HG03039 (cell line): Measurements from ENCODE around the gene ZSCAN25.
"Not testable (repeated sequence)": the region's sequence is repeated elsewhere in the genome, so short reads cannot be mapped to it uniquely, and the experiment has no call there.

Experiments used
- ATAC-seq: cut with Tn5 transposase; IDR thresholded peaks from one replicate; pipeline ENCODE4 v1.9.1; 2021; ENCODE audit warnings: mild to moderate bottlenecking, moderate library complexity; ENCODE audit not compliant: unreplicated experiment

ZSCAN25 gene

DNA sequence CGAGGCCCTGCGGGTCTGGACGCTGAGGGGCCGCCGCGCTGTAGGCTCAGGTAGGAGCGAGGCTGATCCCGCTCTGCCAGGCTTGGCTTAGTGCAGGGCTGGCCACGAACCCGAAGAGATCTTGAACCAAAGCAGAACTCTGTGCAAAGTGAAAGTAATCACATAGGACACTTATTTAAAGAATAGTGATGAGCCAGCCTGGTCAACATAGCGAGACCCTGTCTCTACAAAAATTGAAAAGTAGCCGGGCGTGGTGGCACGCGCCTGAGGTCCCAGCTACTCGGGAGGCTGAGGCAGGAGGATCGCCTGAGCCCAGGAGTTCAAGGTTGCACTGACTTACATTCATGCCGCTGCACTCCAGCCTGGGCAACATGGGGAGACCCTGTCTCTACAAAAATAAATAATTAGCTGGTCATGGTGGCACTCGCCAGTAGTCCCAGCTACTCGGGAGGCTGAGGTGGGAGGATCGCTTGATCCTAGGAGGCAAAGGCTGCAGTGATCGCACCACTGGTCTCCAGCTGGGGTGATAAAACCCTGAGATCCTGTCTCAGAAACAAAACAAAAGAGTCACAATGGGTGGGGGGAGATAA, 541 bp downstream of the ZSCAN25 start:
- ATAC-seq, result no peak

DNA sequence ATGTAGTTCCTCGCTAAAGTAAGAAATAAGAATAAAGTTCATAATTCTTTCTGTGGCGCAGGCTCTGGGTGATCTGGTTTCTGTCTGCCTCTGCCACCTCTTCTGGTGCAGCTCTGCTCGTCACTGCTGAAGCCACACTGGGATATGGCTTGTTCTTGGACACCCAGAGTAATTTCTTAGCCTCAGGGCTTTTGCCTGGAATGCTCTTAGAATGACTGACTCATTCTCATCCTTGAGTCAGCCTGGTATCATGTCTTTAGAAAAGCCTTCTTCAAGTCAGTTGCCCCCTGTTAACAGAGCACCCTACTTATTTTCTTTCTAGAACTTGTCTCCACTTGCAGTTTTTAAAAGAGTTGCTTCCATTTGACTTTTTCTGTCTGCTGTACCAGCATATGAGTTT, 2.0 kb downstream of the ZSCAN25 start:
- ATAC-seq, result no peak

DNA sequence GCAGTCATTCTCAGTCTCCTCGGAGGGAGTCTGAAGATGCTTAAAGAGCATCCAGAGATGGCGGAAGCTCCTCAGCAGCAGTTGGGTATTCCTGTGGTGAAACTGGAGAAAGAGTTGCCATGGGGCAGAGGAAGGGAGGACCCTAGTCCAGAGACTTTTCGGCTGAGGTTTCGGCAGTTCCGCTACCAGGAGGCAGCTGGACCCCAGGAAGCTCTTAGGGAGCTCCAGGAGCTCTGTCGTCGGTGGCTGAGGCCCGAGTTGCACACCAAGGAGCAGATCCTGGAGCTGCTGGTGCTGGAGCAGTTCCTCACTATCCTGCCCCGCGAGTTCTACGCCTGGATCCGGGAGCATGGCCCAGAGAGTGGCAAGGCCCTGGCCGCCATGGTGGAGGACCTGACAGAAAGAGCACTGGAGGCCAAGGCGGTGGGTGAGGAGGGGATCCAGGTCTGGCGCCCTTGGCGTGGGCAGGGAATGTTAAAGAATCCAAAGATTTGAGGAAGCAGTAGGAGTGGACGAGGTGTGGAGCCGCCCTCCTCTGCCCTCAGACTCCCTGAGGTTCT, 2.9 kb downstream of the ZSCAN25 start:
- ATAC-seq, result no peak

DNA sequence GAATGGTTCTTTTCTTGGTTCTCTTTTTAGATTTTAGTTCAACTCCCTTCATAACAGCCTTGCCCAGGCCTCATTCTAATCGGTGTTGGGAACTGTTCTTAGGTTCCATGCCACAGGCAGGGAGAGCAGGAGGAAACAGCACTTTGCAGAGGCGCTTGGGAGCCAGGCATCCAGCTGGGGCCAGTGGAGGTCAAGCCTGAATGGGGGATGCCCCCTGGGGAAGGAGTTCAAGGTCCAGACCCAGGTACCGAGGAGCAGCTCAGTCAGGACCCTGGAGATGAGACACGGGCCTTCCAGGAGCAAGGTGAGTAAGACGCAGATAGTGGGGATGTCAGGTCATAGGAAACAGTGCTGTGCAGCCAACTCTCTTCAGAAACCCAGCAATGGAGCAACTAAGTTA, 4.5 kb downstream of the ZSCAN25 start:
- ATAC-seq, result no peak

DNA sequence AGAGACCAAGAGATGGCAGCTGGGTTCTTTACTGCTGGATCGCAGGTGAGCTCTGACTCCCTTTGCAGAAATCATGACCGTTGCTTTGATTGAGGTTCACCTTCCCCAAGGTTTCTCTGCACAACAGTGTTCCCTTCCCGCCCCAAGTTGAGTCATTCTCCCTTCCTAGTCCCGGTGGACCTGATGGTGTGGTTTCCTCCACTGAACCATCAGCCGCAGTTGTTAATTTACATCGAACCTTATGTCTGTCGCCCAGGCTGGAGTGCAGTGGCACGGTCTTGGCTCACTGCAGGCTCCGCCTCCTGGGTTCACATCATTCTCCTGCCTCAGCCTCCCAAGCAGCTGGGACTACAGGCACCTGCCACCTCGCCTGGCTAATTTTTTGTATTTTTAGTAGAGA, 5.8 kb downstream of the ZSCAN25 start:
- no peak for ATAC-seq

DNA sequence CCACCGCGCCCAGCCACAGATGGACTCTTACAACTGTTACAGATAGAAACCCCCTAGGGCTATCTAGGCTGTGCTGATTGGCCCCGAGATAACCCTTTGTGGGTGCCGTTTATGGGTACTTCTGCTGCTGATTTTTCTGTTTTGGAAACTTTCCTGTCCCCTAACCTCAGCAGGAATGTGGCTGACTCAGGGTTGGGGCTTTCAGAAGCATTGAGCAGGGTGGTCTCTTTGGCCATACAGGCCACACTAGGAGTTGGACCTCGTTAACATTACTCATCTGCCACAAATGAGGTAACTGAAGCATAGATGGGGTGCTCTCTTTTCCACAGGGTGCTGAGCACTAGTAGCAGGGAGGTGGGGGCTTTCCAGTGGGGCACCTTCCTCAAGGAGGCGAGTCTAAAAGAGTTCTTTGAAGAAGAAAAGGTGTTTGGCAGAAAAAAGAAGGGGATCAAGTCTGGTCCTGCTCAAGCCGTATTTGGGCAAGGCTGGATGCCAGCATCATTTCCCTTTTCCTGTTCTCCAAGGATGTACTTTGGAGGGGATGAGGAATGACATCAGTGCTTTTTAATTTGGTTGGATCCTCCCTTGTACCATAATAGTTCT, 6.4 kb downstream of the ZSCAN25 start:
- no peak for ATAC-seq

DNA sequence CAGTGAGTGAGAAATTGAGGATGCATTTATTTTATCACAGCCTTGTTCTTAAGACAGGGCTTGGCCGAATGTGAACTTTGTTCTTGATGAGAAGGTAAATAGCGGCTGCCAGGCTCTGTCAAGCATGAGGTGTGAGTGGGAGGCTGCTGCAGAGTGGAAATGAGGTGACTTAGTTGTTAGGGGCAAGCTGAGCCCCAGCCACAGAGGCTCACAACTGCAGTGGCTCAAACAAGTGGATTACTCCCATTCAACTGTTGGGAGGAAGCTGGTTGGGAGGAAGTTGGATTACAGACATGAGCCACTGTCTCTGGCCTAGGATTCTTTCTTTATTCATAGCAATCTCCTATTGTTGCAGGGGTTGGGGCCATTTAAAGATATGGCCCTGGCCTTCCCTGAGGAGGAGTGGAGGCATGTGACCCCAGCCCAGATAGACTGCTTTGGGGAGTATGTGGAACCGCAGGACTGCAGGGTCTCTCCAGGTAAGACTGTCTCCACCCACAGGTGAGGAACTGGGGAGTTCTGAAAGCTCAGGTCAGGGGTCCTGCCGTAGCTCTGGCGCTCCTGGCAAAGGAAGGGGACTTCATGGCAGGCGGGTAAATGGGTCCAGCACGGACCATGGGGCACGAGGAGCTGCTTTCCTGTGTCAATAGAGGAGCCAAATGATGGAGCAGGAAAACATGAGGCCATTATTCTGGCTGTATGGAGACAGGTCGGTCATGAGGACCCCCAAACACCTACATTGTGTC, 7.1 kb downstream of the ZSCAN25 start:
- ATAC-seq, result no peak

DNA sequence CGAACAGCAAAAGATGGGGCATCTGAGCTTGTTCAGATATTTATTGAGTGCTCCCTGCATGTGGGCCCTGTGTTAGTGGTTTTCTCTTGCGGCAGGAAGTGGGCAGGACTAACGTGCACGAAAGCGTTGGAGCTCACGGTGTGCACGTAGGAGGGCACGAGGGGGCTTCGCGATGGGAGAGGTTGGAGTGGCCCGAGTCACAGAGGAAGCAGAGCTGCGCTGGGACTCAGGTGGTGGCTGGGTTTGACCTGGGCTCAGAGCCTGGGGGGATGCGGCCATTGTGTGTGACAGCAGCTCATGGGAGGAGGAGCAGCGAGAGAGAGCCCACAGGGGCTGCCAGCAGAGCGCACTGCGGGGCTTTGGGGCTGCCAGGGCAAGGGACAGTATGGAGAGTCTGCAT, 7.7 kb downstream of the ZSCAN25 start:
- no peak for ATAC-seq

DNA sequence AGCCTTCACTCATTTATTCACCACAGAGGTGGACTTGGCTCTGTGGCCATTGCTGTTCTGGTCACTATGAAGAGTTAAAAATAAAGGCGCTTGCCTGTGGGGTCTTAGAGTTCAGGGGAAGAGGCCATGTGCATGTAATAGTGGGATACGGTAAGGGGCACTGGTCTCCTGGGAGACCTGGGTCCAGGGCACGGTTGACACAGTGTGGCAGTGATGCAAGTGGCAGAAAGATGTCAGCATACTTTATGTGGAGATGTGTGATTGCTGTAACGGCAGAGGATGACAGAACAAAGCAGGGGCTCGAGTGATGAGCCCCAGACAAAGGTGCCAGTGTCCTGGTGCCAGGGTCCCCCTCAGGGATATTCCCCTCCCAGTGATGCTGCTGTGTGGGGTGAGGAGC, 8.6 kb downstream of the ZSCAN25 start:
- no peak for ATAC-seq

DNA sequence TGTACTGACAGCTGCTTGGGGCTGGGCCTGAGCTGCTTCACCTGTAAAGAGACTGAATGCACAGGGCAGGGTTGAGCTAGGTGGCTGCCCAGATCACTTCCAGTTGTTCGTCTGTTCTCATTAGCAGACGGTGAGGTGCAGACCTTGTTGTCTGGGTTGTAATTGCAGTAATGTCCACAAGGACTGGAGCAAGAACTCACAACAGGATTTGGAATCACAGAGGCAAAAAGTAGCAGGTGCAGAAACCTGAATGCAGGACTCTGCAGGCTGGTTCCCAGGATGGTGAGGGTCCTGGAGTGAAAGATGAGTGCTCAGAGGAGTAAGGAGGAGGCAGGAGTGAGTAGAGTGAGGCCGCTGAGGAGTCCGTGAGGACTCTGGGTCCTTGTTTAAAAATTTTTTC, 9.2 kb downstream of the ZSCAN25 start:
- ATAC-seq, result no peak

DNA sequence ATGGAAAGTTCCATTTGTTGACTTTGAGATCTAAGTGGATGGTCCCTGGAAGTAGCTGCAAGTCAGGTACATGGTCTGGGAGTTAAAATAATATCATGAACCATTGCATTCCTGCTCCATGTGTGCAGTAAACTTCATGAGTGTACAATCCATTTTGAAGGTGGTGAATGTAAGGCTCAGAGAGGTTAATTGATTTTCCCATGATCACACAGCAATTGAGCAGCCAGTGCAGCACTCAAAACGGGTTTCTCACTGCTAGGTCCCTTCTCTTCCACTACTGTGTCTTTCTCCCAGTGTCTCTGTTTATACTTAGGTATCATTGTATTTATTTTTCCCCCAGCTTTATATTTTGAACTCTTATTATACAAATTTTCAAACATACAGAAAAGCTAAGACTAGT, 9.9 kb downstream of the ZSCAN25 start:
- ATAC-seq, result no peak

DNA sequence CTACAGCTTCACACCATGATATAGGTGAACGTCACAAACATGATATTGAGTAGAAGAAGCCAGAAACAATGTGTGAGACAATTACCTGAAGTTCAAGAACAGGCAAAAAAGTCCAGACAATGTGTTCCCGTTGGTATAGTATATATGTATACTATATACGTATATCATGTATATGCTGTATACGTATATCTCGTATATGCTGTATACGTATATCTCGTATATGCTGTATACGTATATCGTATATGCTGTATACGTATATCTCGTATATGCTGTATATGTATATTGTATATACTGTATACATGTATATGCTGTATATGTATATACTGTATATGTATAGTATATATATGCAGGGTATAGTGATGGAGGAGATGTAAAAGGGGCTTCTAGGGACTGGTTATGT, 10.8 kb downstream of the ZSCAN25 start:
- no peak for ATAC-seq

DNA sequence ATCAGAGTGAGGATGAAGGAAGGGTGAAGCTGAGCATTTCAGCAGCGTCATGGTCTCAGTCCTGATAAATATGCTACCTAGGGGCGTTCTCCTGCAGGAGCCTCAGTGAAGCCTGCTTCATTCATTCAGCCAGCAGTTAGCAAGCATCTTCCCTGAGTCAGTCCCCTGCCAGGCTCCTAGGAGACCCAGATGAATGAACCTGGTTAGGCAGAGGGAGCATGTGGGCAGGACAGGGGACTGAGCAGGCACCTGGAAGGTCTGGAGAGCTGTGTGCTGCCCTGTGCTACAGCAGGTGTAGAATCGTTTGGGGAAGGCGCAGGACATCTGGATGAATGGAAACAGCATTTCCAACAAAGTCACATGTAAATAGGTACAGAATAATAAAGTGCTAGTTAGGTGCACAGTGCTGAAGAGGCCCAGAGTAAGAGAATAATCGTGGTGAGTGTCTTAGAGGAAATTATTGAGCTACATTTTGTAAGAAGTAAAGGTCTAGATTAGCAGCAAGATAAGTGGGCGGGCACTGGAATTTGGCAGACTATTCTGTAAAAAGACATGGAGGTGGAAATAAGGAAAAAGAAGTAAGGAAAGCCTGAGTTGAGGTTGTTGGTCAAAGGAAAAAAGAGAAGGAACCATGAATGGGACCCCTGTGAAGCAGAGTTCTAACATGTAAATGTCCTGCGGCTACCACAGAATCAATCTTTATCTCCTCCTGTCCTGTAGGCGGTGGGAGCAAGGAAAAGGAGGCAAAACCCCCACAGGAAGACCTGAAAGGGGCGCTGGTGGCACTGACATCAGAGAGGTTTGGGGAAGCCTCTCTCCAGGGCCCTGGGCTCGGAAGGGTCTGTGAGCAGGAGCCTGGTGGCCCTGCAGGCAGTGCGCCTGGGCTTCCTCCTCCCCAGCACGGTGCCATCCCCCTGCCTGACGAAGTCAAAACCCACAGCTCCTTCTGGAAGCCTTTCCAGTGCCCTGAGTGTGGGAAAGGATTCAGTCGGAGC, 12.0 kb downstream of the ZSCAN25 start:
- ATAC-seq, result no peak

DNA sequence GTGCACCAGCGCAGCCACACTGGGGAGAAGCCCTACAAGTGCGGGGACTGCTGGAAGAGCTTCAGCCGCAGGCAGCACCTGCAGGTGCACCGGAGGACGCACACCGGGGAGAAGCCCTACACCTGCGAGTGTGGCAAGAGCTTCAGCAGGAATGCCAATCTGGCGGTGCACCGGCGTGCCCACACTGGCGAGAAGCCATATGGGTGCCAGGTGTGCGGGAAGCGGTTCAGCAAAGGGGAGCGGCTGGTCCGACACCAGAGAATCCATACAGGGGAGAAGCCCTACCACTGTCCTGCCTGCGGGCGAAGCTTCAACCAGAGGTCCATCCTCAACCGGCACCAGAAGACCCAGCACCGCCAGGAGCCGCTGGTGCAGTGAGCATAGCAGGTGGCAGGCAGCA, 12.9 kb downstream of the ZSCAN25 start:
- ATAC-seq, result no peak

DNA sequence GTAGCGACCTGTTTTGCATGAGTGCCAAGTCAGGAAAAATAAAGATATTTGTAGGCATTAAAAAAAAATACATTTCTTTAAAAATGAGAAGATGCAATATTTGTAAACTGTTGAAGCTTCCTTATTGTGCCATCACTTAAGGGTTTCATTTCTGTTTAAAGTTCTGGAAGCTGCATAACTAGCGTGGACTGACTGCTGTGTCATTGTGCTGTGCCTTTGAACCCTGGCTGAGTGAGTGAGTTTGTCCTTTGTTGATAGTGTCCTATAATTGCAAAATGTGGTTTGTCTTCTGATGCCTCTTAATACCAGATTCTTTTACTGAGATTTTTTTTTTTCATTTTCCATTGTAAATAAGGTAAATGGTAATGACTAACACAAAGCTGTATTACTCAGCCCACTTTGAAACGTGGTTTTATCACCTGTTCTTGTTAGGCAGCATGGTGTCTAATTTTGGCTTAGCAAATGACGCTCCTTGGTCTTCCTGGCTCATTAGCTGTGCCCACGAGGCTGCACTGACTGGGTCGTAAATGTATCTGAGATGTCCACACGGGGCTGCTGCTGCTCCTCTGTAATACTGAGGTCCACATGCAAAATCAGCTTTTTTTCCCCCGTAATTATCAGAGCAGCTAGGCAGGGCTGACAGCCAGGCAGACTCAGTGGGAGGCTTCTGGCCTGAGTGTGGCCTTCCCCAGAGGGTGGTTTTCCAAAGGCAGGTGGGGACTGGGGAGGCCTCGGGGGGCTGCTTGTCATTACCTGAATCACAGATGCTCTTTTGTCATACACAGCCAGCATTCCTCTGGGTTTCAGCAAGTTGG, 14.8 kb downstream of the ZSCAN25 start:
- no peak for ATAC-seq

DNA sequence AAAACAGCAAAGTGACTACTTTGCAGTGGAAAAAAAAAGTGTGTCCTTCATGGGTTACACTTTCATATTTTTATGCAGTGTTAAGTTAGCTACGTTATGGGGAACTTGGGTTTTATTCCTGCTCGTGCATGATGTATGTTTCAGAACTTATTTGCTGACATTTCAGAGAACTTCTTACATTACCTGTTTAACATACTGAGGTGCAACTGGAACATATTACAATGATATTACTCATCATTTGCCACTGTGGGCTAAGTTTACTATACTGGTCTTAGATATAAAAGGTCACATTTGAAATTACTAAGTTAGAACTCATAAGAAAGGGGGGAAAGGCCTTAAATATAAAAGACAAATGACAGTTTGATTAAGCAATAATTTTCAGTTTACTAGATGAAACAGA, 20.7 kb downstream of the ZSCAN25 start:
- not testable (repeated sequence) for ATAC-seq

DNA sequence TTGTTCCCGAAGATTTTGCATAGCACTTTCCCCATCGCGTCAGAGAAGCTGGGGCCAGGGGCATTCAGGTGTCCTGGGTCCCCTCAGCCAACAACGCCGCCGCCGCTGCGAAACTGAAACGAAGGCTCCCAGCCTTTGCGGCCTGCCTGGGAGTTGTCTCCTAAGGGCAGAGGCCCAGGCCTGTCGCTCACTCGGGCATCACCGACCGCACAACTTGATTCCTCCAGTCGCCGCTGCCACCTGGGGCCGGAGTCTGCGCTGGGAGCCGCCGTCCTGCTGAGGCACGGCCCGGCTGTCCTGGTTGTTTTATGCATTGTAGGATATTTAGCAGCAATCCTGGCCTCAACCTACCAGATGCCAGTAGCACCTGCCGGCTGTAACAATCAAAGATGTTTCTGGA, 22.0 kb downstream of the ZSCAN25 start:
- no peak for ATAC-seq

DNA sequence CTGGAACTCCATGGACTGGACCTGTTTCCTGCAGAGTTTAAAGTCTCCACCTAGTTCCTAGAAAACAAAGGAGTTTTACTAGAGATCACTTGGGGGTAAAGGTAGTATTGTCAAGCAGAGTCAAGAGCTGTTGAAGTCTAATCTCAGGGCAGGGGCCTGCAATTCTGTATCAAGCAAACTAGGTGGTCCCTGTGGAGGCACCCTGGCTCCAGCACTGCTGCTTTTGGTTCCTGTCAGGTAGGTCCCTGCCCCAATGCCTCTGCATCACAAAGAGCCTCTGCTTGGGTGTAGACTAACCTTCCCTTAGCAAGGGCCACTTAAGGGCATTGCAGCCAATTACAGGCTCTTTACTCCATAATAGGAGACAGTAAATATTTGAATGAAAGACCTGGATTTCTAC, 22.5 kb downstream of the ZSCAN25 start:
- ATAC-seq, result no peak

DNA sequence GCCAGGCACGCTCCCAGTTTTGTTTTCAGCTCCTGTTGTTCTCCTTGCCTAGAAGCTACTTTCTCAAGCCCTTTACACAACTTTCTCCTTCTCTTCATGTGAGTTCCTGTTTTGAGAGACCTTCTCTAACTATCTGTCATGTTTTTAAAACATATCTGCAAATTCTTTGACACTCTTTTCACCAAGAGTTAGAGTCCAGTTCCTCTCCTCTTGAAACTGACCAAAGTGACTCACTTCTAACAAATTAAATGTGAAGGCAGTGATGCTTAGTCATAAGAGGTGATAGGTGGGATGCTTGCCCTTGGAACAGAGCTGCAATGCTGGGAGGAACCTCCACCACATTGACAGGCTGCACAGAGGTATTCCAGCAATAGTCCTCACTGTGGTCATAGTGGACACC, 25.3 kb downstream of the ZSCAN25 start:
- no peak for ATAC-seq

DNA sequence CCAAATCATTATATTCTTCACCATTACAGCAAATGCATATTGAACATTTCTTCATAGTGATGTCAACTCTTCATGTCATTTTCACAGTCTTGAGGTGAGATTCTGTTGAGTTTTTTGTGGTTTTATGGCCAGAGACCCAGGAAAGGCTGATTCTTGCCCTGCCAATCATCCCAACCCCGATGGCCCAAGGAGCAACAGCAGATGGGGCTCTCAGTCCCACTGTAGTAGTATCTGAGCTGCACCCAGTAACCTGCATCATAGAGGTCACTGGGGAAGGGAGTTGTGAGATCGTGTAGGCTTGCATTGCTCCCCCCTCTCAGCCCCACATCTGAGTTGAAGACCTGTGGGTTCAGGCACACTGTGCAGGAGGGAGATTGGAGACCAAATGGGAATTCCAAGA, 26.7 kb downstream of the ZSCAN25 start:
- no peak for ATAC-seq
